H1 (cell line): Measurements from ENCODE around the gene RAVER2. TPM values are rescaled to one million over a fixed set of nuclear protein-coding genes. Genes with fewer than 3 reads are reported as not detected.

ENCODE experiments used
- CTCF ChIA-PET: fragments of 300-600 bp; sonication (Branson Sonifier 250); formaldehyde crosslinking; loops from one replicate; lab custom pipeline; 2021; ENCODE audit not compliant: partially characterized antibody; lab: Charles Lee
- POLR2A ChIA-PET: fragments of 300-600 bp; sonication (Branson Sonifier 250); formaldehyde crosslinking; loops from one replicate; lab custom pipeline; 2021; ENCODE audit warnings: inconsistent platforms; ENCODE audit not compliant: partially characterized antibody; lab: Charles Lee
- DNase-seq, 2 experiments: peaks; one replicate each; pipeline versions ENCODE4 v3.0.0 to v3.0.0-alpha.2; 2010 to 2022; ENCODE audit warnings: low spot score in 2 of 2, low read depth in 1 of 2, mixed read lengths in 1 of 2
- FAIRE-seq: peaks from 2 replicates; lab custom pipeline; 2011; peaks lifted over from hg19 to GRCh38; lab: Jason Lieb, UNC
- H2AFZ ChIP-seq: 2 replicates; pipeline ENCODE4 v1.8.1; 2012; ENCODE audit warnings: low read length, inconsistent platforms
- H2AK5ac ChIP-seq: 2 replicates; pipeline ENCODE4 v1.6.1; 2013; ENCODE audit warnings: low read depth, low read length
- H2BK120ac ChIP-seq: replicated peaks from 2 replicates; pipeline ENCODE3; 2013; ENCODE audit warnings: low read depth, low read length, inconsistent platforms
- H2BK12ac ChIP-seq: 2 replicates; pipeline ENCODE4 v1.6.1; 2013; ENCODE audit warnings: low read depth, low read length
- H2BK15ac ChIP-seq: 2 replicates; pipeline ENCODE4 v1.6.1; 2013; ENCODE audit warnings: low read length
- H2BK20ac ChIP-seq: 2 replicates; pipeline ENCODE4 v1.6.1; 2013; ENCODE audit warnings: low read length
- H2BK5ac ChIP-seq: 2 replicates; pipeline ENCODE4 v1.6.1; 2013; ENCODE audit warnings: low read depth, low read length
- H3K14ac ChIP-seq: 2 replicates; pipeline ENCODE4 v1.6.1; 2013; ENCODE audit warnings: inconsistent platforms; ENCODE audit not compliant: insufficient read length
- H3K18ac ChIP-seq: 2 replicates; pipeline ENCODE4 v1.6.1; 2013; ENCODE audit warnings: low read length; ENCODE audit errors: extremely low read depth
- H3K23ac ChIP-seq: 2 replicates; pipeline ENCODE4 v1.6.1; 2013; ENCODE audit warnings: inconsistent platforms; ENCODE audit not compliant: insufficient read length
- H3K23me2 ChIP-seq: 2 replicates; pipeline ENCODE4 v1.6.1; 2013; ENCODE audit warnings: low read depth, low read length
- H3K27ac ChIP-seq: 2 replicates; pipeline ENCODE4 v1.6.1; 2011; ENCODE audit warnings: low read depth, low read length, inconsistent platforms
- H3K27me3 ChIP-seq, 4 experiments: replicated peaks in 1 of 4; 1 replicate in 1 of 4; 2 replicates in 3 of 4; pipeline versions ENCODE4 v1.6.1 to v1.8.1; 2011 to 2013; ENCODE audit warnings: low read length in 3 of 4, mild to moderate bottlenecking in 3 of 4, inconsistent platforms in 2 of 4, mixed read lengths in 2 of 4, moderate library complexity in 1 of 4; ENCODE audit not compliant: control insufficient read depth in 3 of 4, insufficient read depth in 3 of 4; ENCODE audit errors: extremely low read depth in 1 of 4
- H3K36me3 ChIP-seq, 4 experiments: 2 replicates each; pipeline versions ENCODE4 v1.6.1 to v1.8.1; 2011 to 2013; ENCODE audit warnings: mild to moderate bottlenecking in 4 of 4, low read length in 3 of 4, moderate library complexity in 2 of 4, control low read depth in 1 of 4, inconsistent platforms in 1 of 4; ENCODE audit not compliant: insufficient read depth in 4 of 4, control insufficient read depth in 2 of 4
- H3K4ac ChIP-seq: replicated peaks from 2 replicates; pipeline ENCODE3; 2013; ENCODE audit warnings: low read length, low read depth, mixed read lengths, inconsistent platforms; ENCODE audit not compliant: insufficient read length
- H3K4me1 ChIP-seq, 4 experiments: replicated peaks in 1 of 4; 1 replicate in 1 of 4; 2 replicates in 3 of 4; pipeline versions ENCODE4 v1.6.1 to v1.8.1; 2011 to 2013; ENCODE audit warnings: low read length in 3 of 4, inconsistent platforms in 2 of 4, mixed read lengths in 1 of 4; ENCODE audit not compliant: insufficient read depth in 4 of 4, control insufficient read depth in 3 of 4
- H3K4me2 ChIP-seq, 2 experiments: 2 replicates each; pipeline versions ENCODE4 v1.6.1 to v1.8.1; 2011 to 2013; ENCODE audit warnings: low read depth in 2 of 2, low read length in 2 of 2, control low read depth in 1 of 2, inconsistent platforms in 1 of 2, mild to moderate bottlenecking in 1 of 2; ENCODE audit not compliant: insufficient read depth in 1 of 2
- H3K4me3 ChIP-seq, 4 experiments: fragments of 200-600, 300-600 bp in 1 of 4; sonication (generic), shearing (Covaris generic), sonication (Bioruptor Twin) in 1 of 4; 2 replicates each; pipeline versions ENCODE4 v1.5.1 to v1.8.1; 2011 to 2016; ENCODE audit warnings: low read length in 4 of 4, low read depth in 3 of 4, control low read depth in 2 of 4, inconsistent platforms in 2 of 4, mild to moderate bottlenecking in 2 of 4, mixed read lengths in 1 of 4, moderate library complexity in 1 of 4; ENCODE audit not compliant: insufficient read depth in 2 of 4; ENCODE audit errors: extremely low read depth in 1 of 4
- H3K56ac ChIP-seq: replicated peaks from 2 replicates; pipeline ENCODE3; 2013; ENCODE audit warnings: low read depth, mild to moderate bottlenecking, mixed read lengths, low read length, inconsistent platforms; ENCODE audit not compliant: insufficient read length
- H3K79me1 ChIP-seq: 2 replicates; pipeline ENCODE4 v1.6.1; 2013; ENCODE audit warnings: low read depth, low read length, control low read depth
- H3K79me2 ChIP-seq, 2 experiments: 2 replicates each; pipeline versions ENCODE4 v1.6.1 to v1.8.1; 2012 to 2013; ENCODE audit warnings: low read length in 2 of 2, mild to moderate bottlenecking in 2 of 2, inconsistent platforms in 1 of 2; ENCODE audit not compliant: insufficient read depth in 2 of 2, control insufficient read depth in 1 of 2
- H3K9ac ChIP-seq, 4 experiments: replicated peaks in 1 of 4; 1 replicate in 1 of 4; 2 replicates in 3 of 4; pipeline versions ENCODE4 v1.6.1 to v1.8.1; 2011 to 2013; ENCODE audit warnings: low read depth in 3 of 4, low read length in 3 of 4, control low read depth in 2 of 4, mild to moderate bottlenecking in 2 of 4, moderate library complexity in 2 of 4, inconsistent platforms in 1 of 4; ENCODE audit errors: extremely low read depth in 1 of 4
- H3K9me3 ChIP-seq, 2 experiments: 2 replicates each; pipeline versions ENCODE4 v1.6.1 to v1.8.1; 2012 to 2013; ENCODE audit warnings: mild to moderate bottlenecking in 2 of 2, moderate library complexity in 2 of 2, control low read depth in 1 of 2, inconsistent platforms in 1 of 2, low read depth in 1 of 2, low read length in 1 of 2, mixed read lengths in 1 of 2; ENCODE audit not compliant: insufficient read depth in 2 of 2
- H4K20me1 ChIP-seq, 2 experiments: replicated peaks in 1 of 2; 2 replicates each; pipeline versions ENCODE3 to v1.8.1; 2011 to 2013; ENCODE audit warnings: inconsistent platforms in 2 of 2, low read length in 2 of 2, mild to moderate bottlenecking in 1 of 2; ENCODE audit not compliant: insufficient read depth in 2 of 2, control insufficient read depth in 1 of 2
- H4K5ac ChIP-seq: 2 replicates; pipeline ENCODE4 v1.6.1; 2013; ENCODE audit warnings: low read length, low read depth, mixed read lengths, inconsistent platforms; ENCODE audit not compliant: insufficient read length
- H4K8ac ChIP-seq: 2 replicates; pipeline ENCODE4 v1.8.0; 2013; ENCODE audit warnings: mild to moderate bottlenecking, moderate library complexity, low read length, inconsistent platforms; ENCODE audit not compliant: insufficient read depth; ENCODE audit errors: extremely low read depth
- H4K91ac ChIP-seq: replicated peaks from 2 replicates; pipeline ENCODE3; 2013; ENCODE audit warnings: low read length, mixed read lengths, inconsistent platforms; ENCODE audit not compliant: insufficient read length
- BCL11A ChIP-seq, 2 experiments: IDR thresholded peaks; one replicate each; pipeline ENCODE4 v1.6.1; 2011; ENCODE audit warnings: low read depth in 2 of 2, low read length in 2 of 2, mild to moderate bottlenecking in 2 of 2
- CTCF ChIP-seq, 3 experiments: IDR thresholded peaks; 1 replicate in 2 of 3; 2 replicates in 1 of 3; pipeline versions ENCODE4 v1.5.1 to v1.6.1; 2011; ENCODE audit warnings: low read length in 3 of 3, mild to moderate bottlenecking in 3 of 3, inconsistent platforms in 2 of 3, low read depth in 1 of 3, moderate library complexity in 1 of 3; ENCODE audit not compliant: insufficient read depth in 1 of 3; ENCODE audit errors: control extremely low read depth in 1 of 3
- EP300 ChIP-seq, 2 experiments: IDR thresholded peaks; 1 replicate in 1 of 2; 2 replicates in 1 of 2; pipeline ENCODE4 v1.6.1; 2011 to 2012; ENCODE audit warnings: low read depth in 2 of 2, low read length in 2 of 2, mild to moderate bottlenecking in 2 of 2, borderline replicate concordance in 1 of 2, inconsistent platforms in 1 of 2, moderate library complexity in 1 of 2
- FOSL1 ChIP-seq: IDR thresholded peaks from 2 replicates; pipeline ENCODE4 v1.6.1; 2011; ENCODE audit warnings: mild to moderate bottlenecking, low read depth, low read length, moderate library complexity; ENCODE audit not compliant: insufficient read depth
- HDAC6 ChIP-seq: IDR thresholded peaks from one replicate; pipeline ENCODE4 v1.7.1; 2012; ENCODE audit warnings: low read depth, mild to moderate bottlenecking, inconsistent platforms, low read length, moderate library complexity
- SAP30 ChIP-seq: fragments of 300-600 bp; sonication (generic); IDR thresholded peaks from 2 replicates; pipeline ENCODE4 v1.7.1; 2012; ENCODE audit warnings: low read length, moderate library complexity, mild to moderate bottlenecking, inconsistent platforms; ENCODE audit not compliant: insufficient read depth, insufficient replicate concordance
- SP4 ChIP-seq: IDR thresholded peaks from 2 replicates; pipeline ENCODE4 v1.6.1; 2012; ENCODE audit warnings: low read length, inconsistent platforms
- TCF12 ChIP-seq: IDR thresholded peaks from 2 replicates; pipeline ENCODE4 v1.6.1; 2011; ENCODE audit warnings: low read depth, mild to moderate bottlenecking, low read length
- ZNF274 ChIP-seq: IDR thresholded peaks from 2 replicates; pipeline ENCODE4 v1.7.0; 2012; ENCODE audit warnings: low read length, borderline replicate concordance; ENCODE audit errors: extremely low read depth
- WGBS, 2 experiments: shearing (Covaris generic) in 1 of 2; methylation state at CpG; one replicate each; pipeline versions ENCODE4 v1.1.6 to v1.1.7; 2013 to 2015; ENCODE audit warnings: low lambda C conversion rate in 2 of 2, mixed read lengths in 2 of 2, inconsistent platforms in 1 of 2, low coverage in 1 of 2, missing lambda C conversion rate in 1 of 2; ENCODE audit not compliant: insufficient replicate concordance in 2 of 2, insufficient coverage in 1 of 2, insufficient read length in 1 of 2; ENCODE audit errors: extremely low coverage in 1 of 2, missing lambda C conversion rate in 1 of 2; 5-methylcytosine and 5-hydroxymethylcytosine counted together
- polyA plus RNA-seq, 7 experiments: library from polyadenylated mRNA; depleted of rRNA in 3 of 7; stranded (reverse) in 5 of 7; unstranded in 2 of 7; fragments of >200 nt in 5 of 7; fragments of 200-250 nt in 2 of 7; gene quantifications; 1 replicate in 5 of 7; 2 replicates in 1 of 7; 4 replicates in 1 of 7; pipeline versions ENCODE4 v1.2.1 to v1.2.3, GENCODE V29; 2011 to 2013; ENCODE audit warnings: missing spikeins in 2 of 7, mixed read lengths in 2 of 7
- total RNA-seq: library from RNA; stranded (reverse); fragmentation: NEBNext Ultra II Directional; extraction: Animal tissue kit (Norgen Biotek cat#: 25700); gene quantifications from 2 replicates; pipeline ENCODE4 v1.2.1, GENCODE V29; 2021

Gene RAVER2
- total and polyA plus RNA-seq, 2 of the 8 experiments (the other 6 are each of a cell fraction or from before 2014, with no cell fraction given) = 10.5 to 19.5 TPM

- Histone ChIP-seq H2BK5ac (no peak overlapping the region), H3K18ac (no peak overlapping the region), H2BK120ac (no peak overlapping the region), H3K79me2 (no peaks in the 10 kb centered on the region), H3K4ac (no peak overlapping the region), H2AFZ (no peak overlapping the region), H2BK12ac (no peak overlapping the region), H3K14ac (no peak overlapping the region), H3K56ac (no peak overlapping the region), H3K23me2 (no peaks in the 10 kb centered on the region), H3K27me3 (no peaks in the 10 kb centered on the region), H4K20me1 (no peaks in the 10 kb centered on the region), H4K5ac (no peak overlapping the region), H3K27ac (no peak overlapping the region), H3K4me2 (no peak overlapping the region), H4K8ac (no peak overlapping the region), H3K79me1 (no peaks in the 10 kb centered on the region; the same call in 1 of the 2 replicates), H3K4me3 (no peak overlapping the region), H3K36me3 (peaks cover 0 to 12% (median 6%) of the 10 kb centered on the region in 4 experiments; a peak in 6 of 8 replicates), H3K4me1 (peaks cover 0 to 6% (median 0%) of the 10 kb centered on the region in 4 experiments; a peak in 1 of 7 replicates), H2AK5ac (no peak overlapping the region), H2BK20ac (no peak overlapping the region), H3K9ac (no peak overlapping the region), H4K91ac (no peak overlapping the region), H3K9me3 (no peaks in the 10 kb centered on the region), H3K23ac (no peak overlapping the region), H2BK15ac (no peak overlapping the region)
- no peak for DNase-seq
- FAIRE-seq = peak; percentile 76
- ChIA-PET CTCF (interaction anchor here (1.0 to 1.5 kb wide), 3 partner anchors 12 to 560 kb away, joined by 3 to 8 read pairs (median 5); no protein-coding TSS in a partner anchor), POLR2A (no interaction called here)
- WGBS, 2 experiments = 78% methylated on average over 8 of the region's 8 CpGs; no CpG with 5 or more reads in 1 of the 2 experiments
- TF ChIP-seq FOSL1 (no peak), BCL11A (IDR thresholded peaks at IDR 0.05; ENCODE audit: low read depth in 2 of 2, low read length in 2 of 2) (no peak), CTCF (IDR thresholded peaks at IDR 0.05; ENCODE audit: control extremely low read depth in 1 of 3, insufficient read depth in 1 of 3, low read depth in 1 of 3, low read length in 3 of 3) (no peak), ZNF274 (no peak), SP4 (no peak), EP300 (IDR thresholded peaks at IDR 0.05; ENCODE audit: borderline replicate concordance in 1 of 2, low read depth in 2 of 2, low read length in 2 of 2) (no peak), HDAC6 (no peak), SAP30 (no peak), TCF12 (no peak)
Observed at GRCh38 chr1:64829411-64830029, 84.6 kb downstream of the RAVER2 start.
